GM19351 (cell line): ENCODE measurements around the gene EPHA2.
"Not testable (repeated sequence)": the region's sequence is repeated elsewhere in the genome, so short reads cannot be mapped to it uniquely, and the experiment has no call there.

Experiments used
- ATAC-seq: cut with Tn5 transposase; IDR thresholded peaks from one replicate; pipeline ENCODE4 v1.9.1; 2021; ENCODE audit warnings: mild to moderate bottlenecking, moderate library complexity; ENCODE audit not compliant: unreplicated experiment

EPHA2 gene

DNA sequence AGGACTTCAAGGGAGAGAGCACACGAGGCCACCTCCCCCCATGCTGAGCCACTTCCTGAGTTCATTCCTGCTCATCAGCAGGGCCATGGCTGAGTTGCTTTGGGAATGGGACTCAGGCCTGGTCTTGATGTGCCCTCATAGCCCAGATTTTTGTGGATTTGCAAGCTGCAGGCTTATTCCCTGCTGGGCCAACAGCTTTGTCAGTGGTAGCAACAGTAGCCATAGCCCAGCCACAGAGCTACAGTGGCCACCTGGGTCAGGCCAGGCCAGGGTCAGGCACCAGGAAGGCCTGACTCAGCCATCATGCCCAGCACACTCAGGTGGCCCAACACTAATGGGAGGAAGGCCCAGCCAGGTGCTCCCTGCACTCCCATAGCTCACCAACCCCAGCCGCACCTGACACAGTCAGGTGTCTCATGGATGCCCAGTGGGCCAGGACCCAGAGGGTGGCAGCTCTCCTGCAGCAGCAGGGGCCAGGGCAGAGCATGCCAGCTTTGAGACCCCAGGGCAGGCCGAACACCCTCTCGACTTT lies 33.5 kb downstream of the EPHA2 start:
- no peak for ATAC-seq

- ATAC-seq: no peak
Observed at GRCh38 chr1:16120940-16121410, 34.9 kb downstream of the EPHA2 start.

- no peak for ATAC-seq
Observed at GRCh38 chr1:16120407-16120806, 35.5 kb downstream of the EPHA2 start.

DNA sequence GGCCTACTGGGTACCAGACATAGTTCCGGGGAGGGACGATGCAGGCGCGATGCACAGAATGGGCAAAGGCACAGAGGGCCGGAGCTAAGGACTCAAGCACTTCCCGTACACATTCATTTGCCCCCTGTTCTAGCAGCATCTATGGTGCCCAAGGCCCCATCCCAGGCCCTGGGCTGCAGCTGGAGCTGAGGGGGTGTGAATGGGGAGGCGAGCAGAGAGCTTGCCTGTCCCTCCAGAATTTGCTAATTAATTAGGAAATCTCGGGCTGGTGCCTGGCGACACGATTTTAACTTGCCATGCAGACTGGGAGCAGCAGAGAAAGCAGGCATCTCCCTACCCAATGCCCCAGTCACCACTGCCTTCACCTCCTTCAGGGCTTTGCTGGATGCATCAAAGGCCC lies 35.9 kb downstream of the EPHA2 start:
- ATAC-seq: no peak

GRCh38 chr1:16119504-16119903 lies 36.4 kb downstream of the EPHA2 start:
- no peak for ATAC-seq

GRCh38 chr1:16118706-16119105 lies 37.2 kb downstream of the EPHA2 start:
- no peak for ATAC-seq

GRCh38 chr1:16117936-16118335 lies 37.9 kb downstream of the EPHA2 start:
- no peak for ATAC-seq

GRCh38 chr1:16117369-16117768 lies 38.5 kb downstream of the EPHA2 start:
- no peak for ATAC-seq

- no peak for ATAC-seq
Observed at GRCh38 chr1:16116625-16117024, 39.2 kb downstream of the EPHA2 start.

DNA sequence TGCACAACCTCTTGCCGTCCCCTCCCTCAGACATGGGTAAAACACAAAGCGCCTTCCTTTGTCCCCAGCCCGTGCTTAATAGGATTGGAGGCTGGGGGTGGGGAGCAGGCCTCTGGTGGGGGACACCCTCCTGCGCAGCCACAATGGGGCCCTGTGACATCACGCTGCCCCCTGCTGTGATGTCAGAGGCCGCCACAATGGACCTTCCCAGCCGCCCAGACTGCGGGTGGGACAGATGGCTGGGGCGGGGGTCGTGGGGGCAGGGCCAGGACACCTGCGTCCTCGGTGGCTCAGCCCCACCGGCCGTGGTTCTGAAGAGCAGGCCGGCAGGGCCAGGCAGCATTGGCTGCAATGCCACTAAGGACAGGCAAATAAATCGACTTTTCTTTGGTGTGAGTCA lies 39.9 kb downstream of the EPHA2 start:
- ATAC-seq: no peak

DNA sequence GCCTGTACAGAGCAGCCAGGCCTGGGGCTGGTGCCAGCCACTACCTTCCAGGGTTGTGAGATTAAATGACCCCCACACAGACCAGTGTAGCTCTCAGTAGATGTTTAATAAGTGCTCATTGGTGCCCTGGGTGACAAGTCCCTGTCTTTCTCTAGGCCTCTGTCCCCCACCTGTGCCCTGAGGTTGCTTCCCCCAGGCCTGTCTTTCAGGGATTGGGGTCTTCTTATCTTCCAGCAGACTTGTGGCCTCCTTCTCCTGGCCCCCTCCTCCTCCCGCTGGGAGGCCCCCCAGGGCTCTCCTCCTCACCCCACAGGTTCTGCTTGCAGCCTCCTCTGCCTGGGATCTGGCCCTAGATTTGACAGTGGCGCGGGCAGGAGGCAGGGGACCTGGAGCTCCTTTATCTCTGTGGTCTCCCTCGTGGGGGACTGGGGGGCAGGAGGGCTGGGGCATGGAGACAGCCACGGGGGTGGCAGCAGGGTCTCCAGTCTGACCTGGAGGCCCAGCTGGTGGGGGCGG lies 40.3 kb downstream of the EPHA2 start:
- ATAC-seq: no peak

DNA sequence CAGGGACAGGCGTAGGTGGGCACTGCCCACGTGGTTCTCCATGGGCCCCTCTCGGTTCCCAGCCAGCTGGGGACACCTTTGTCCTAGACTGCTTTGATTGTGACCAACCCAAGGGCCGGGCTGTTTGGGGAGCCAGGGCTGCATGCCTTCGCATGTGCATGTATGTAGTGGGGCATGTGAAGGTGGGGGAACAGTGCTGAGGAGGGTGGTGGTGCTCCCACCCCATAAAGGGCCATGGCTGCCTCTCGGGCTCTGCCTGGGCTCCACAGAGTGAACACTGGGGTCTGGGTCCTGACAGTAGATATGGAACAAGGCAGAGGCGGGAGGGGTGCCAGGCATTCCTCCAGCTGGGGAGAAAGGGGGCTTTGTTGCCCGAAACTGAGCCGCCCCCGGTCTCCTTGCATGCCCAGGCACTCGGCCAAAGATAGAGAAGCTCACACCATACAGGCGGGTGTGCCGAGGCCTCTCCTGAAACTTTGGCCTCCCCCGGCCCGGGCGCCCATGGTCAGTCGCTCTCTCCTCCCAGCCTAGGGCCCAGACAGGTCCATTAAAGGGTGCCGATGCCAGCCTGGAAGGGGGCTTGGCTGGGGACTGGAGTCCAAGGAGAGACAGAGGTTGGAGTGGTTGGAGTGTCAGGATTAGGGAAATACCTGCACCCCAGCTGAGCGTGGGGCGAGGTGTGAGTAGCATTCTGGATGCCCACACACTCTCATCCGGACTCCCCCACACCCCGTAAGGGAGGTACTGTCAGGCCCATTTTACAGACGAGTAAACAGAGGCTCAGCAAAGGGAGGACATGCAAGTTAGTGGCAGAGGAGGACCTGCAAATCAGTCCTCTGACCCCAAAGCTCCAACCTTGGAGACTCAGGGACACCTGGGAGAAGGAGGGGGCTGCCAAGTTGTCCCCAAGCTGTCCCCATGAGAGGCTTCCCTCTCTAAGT lies 41.1 kb downstream of the EPHA2 start:
- no peak for ATAC-seq

DNA sequence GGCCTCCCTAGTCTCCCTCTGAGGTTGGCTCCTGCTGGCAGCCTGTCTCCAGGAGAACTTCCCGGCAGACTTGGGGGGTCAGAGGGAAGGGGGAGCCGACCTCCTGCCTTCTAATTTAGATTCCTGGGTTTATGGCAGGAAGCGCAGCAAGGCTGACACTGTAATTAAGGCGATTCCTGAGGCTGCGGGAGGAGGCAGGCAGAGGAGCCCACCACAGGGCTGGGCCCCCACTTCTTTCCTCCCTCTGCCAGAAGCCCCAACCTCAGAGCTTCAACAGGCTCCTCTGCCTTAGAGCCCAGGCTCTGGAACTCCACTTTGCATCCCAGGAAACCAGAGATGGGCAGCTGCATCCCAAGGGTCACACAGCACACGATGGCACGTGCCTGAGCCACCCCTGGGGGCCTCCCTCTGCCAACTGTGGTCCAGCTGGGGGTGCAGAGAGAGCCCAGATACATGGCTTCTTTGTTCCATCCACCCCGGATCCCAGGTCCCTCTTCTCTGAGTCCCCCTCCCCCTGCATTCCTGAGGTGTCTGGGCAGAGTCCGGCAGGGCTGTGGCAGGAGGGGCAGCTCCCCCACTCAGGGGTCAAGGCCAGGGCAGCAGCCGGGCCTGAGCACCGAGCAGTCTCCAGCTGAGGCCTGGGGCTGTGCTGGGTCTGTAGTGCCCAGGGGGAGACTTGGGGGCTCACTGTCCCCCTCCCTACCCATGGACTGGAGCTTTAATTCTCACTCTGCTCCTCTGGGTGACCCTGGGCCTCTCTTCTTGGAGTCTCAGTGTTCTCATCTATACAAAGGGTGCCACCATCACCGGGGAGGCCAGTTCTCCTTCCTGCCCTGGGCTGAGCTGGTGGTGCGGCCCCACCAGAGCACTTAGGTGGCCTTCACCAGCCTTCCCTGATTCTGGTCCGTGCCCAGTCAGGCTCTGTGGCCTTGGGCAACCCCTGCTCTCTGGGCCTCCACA lies 43.0 kb downstream of the EPHA2 start:
- ATAC-seq: no peak

- ATAC-seq: no peak
Observed at GRCh38 chr1:16111771-16112595, 43.9 kb downstream of the EPHA2 start.

- no peak for ATAC-seq
Observed at GRCh38 chr1:16110884-16111283, 45.0 kb downstream of the EPHA2 start.

DNA sequence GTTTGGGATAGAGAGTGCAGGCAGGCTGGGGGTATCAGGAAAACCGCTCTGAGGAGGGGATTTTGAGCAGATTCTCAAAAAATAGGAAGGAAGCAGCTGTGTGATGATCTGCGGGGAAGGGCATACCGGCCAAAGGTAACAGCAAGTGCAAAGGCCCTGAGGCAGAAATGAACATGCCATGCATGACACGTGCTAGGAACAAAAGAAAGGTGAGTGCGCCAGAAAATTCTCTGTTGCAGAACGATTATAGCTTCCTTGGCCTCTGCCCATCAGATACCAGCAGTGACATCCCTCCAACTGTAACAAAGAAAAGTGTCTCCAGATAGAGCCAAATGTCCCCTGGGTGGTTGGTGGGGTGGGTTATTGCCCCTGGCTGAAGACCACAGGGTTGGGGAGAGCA lies 45.4 kb downstream of the EPHA2 start:
- ATAC-seq: no peak

DNA sequence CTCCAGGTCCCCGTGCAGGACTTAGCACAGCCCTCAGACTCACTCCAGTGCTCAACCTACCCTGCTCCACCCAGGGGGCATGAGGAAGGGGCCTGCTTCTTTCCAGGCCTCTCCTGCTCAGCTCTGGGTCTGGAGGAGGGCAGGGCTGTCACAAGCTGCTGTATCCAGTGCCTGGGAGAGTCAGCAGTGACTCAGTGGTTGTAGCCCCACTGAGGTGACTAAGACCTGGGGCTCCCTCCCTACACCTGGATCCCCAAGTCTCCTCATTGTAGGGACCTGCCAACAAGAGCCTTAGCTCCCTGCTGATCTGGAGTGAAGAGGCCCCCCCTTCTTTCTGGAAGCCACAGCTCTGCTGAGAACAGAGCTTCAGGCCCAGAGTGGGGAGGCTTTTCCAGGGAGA lies 46.3 kb downstream of the EPHA2 start:
- ATAC-seq: no peak

DNA sequence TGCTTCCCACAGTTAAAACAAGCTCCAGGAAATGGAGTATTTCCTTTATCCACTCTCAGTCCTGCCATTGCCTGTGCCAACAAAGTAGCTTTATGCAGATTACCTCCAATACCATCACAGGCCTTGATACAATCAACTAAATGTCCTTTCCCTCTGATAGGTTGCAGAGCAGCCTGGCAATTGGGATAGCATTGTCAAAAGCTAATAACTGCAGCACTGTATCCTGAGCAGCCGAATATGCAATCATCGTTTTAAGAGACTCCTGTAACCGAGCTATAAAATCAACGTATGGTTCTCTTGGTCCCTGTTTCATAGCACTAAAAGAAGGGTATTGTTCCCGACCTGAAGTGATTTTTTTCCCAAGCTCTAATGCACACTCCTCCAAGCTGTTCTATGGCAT lies 48.8 kb downstream of the EPHA2 start:
- ATAC-seq: not testable (repeated sequence)

- ATAC-seq: no peak
Observed at GRCh38 chr1:16101623-16102022, 54.2 kb downstream of the EPHA2 start.

DNA sequence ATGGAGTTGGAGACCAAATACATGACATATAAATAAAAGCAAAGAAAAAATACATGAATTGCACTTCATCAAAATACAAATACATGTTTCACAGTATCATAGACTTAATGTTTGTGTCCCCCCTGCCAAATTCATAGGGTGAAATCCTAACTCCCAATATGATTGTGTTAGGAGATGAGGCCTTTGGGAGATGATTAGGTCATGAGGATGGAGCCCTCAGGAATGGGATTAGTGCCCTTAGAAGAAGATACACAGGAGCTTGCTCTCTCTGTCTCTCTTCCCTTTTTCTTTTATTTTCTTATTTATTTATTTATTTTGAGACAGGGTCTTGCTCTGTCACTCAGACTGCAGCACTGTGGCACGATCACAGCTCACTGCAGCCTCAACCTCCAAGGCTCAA lies 56.5 kb downstream of the EPHA2 start:
- ATAC-seq: no peak
